H1 (cell line): ENCODE measurements around the gene TSPAN4. TPM values are rescaled to one million over a fixed set of nuclear protein-coding genes. Genes with fewer than 3 reads are reported as not detected.

Experiments
- CTCF ChIA-PET: fragments of 300-600 bp; sonication (Branson Sonifier 250); formaldehyde crosslinking; loops from one replicate; lab custom pipeline; 2021; ENCODE audit not compliant: partially characterized antibody; lab: Charles Lee
- POLR2A ChIA-PET: fragments of 300-600 bp; sonication (Branson Sonifier 250); formaldehyde crosslinking; loops from one replicate; lab custom pipeline; 2021; ENCODE audit warnings: inconsistent platforms; ENCODE audit not compliant: partially characterized antibody; lab: Charles Lee
- DNase-seq, 2 experiments: peaks; one replicate each; pipeline versions ENCODE4 v3.0.0 to v3.0.0-alpha.2; 2010 to 2022; ENCODE audit warnings: low spot score in 2 of 2, low read depth in 1 of 2, mixed read lengths in 1 of 2
- FAIRE-seq: peaks from 2 replicates; lab custom pipeline; 2011; peaks lifted over from hg19 to GRCh38; lab: Jason Lieb, UNC
- H2AFZ ChIP-seq: 2 replicates; pipeline ENCODE4 v1.8.1; 2012; ENCODE audit warnings: low read length, inconsistent platforms
- H2AK5ac ChIP-seq: 2 replicates; pipeline ENCODE4 v1.6.1; 2013; ENCODE audit warnings: low read depth, low read length
- H2BK120ac ChIP-seq: replicated peaks from 2 replicates; pipeline ENCODE3; 2013; ENCODE audit warnings: low read depth, low read length, inconsistent platforms
- H2BK12ac ChIP-seq: 2 replicates; pipeline ENCODE4 v1.6.1; 2013; ENCODE audit warnings: low read depth, low read length
- H2BK15ac ChIP-seq: 2 replicates; pipeline ENCODE4 v1.6.1; 2013; ENCODE audit warnings: low read length
- H2BK20ac ChIP-seq: 2 replicates; pipeline ENCODE4 v1.6.1; 2013; ENCODE audit warnings: low read length
- H2BK5ac ChIP-seq: 2 replicates; pipeline ENCODE4 v1.6.1; 2013; ENCODE audit warnings: low read depth, low read length
- H3K14ac ChIP-seq: 2 replicates; pipeline ENCODE4 v1.6.1; 2013; ENCODE audit warnings: inconsistent platforms; ENCODE audit not compliant: insufficient read length
- H3K18ac ChIP-seq: 2 replicates; pipeline ENCODE4 v1.6.1; 2013; ENCODE audit warnings: low read length; ENCODE audit errors: extremely low read depth
- H3K23ac ChIP-seq: 2 replicates; pipeline ENCODE4 v1.6.1; 2013; ENCODE audit warnings: inconsistent platforms; ENCODE audit not compliant: insufficient read length
- H3K23me2 ChIP-seq: 2 replicates; pipeline ENCODE4 v1.6.1; 2013; ENCODE audit warnings: low read depth, low read length
- H3K27ac ChIP-seq: 2 replicates; pipeline ENCODE4 v1.6.1; 2011; ENCODE audit warnings: low read depth, low read length, inconsistent platforms
- H3K27me3 ChIP-seq, 4 experiments: replicated peaks in 1 of 4; 1 replicate in 1 of 4; 2 replicates in 3 of 4; pipeline versions ENCODE4 v1.6.1 to v1.8.1; 2011 to 2013; ENCODE audit warnings: low read length in 3 of 4, mild to moderate bottlenecking in 3 of 4, inconsistent platforms in 2 of 4, mixed read lengths in 2 of 4, moderate library complexity in 1 of 4; ENCODE audit not compliant: control insufficient read depth in 3 of 4, insufficient read depth in 3 of 4; ENCODE audit errors: extremely low read depth in 1 of 4
- H3K36me3 ChIP-seq, 4 experiments: 2 replicates each; pipeline versions ENCODE4 v1.6.1 to v1.8.1; 2011 to 2013; ENCODE audit warnings: mild to moderate bottlenecking in 4 of 4, low read length in 3 of 4, moderate library complexity in 2 of 4, control low read depth in 1 of 4, inconsistent platforms in 1 of 4; ENCODE audit not compliant: insufficient read depth in 4 of 4, control insufficient read depth in 2 of 4
- H3K4ac ChIP-seq: replicated peaks from 2 replicates; pipeline ENCODE3; 2013; ENCODE audit warnings: low read length, low read depth, mixed read lengths, inconsistent platforms; ENCODE audit not compliant: insufficient read length
- H3K4me1 ChIP-seq, 4 experiments: replicated peaks in 1 of 4; 1 replicate in 1 of 4; 2 replicates in 3 of 4; pipeline versions ENCODE4 v1.6.1 to v1.8.1; 2011 to 2013; ENCODE audit warnings: low read length in 3 of 4, inconsistent platforms in 2 of 4, mixed read lengths in 1 of 4; ENCODE audit not compliant: insufficient read depth in 4 of 4, control insufficient read depth in 3 of 4
- H3K4me2 ChIP-seq, 2 experiments: 2 replicates each; pipeline versions ENCODE4 v1.6.1 to v1.8.1; 2011 to 2013; ENCODE audit warnings: low read depth in 2 of 2, low read length in 2 of 2, control low read depth in 1 of 2, inconsistent platforms in 1 of 2, mild to moderate bottlenecking in 1 of 2; ENCODE audit not compliant: insufficient read depth in 1 of 2
- H3K4me3 ChIP-seq, 4 experiments: fragments of 200-600, 300-600 bp in 1 of 4; sonication (generic), shearing (Covaris generic), sonication (Bioruptor Twin) in 1 of 4; 2 replicates each; pipeline versions ENCODE4 v1.5.1 to v1.8.1; 2011 to 2016; ENCODE audit warnings: low read length in 4 of 4, low read depth in 3 of 4, control low read depth in 2 of 4, inconsistent platforms in 2 of 4, mild to moderate bottlenecking in 2 of 4, mixed read lengths in 1 of 4, moderate library complexity in 1 of 4; ENCODE audit not compliant: insufficient read depth in 2 of 4; ENCODE audit errors: extremely low read depth in 1 of 4
- H3K56ac ChIP-seq: replicated peaks from 2 replicates; pipeline ENCODE3; 2013; ENCODE audit warnings: low read depth, mild to moderate bottlenecking, mixed read lengths, low read length, inconsistent platforms; ENCODE audit not compliant: insufficient read length
- H3K79me1 ChIP-seq: 2 replicates; pipeline ENCODE4 v1.6.1; 2013; ENCODE audit warnings: low read depth, low read length, control low read depth
- H3K79me2 ChIP-seq, 2 experiments: 2 replicates each; pipeline versions ENCODE4 v1.6.1 to v1.8.1; 2012 to 2013; ENCODE audit warnings: low read length in 2 of 2, mild to moderate bottlenecking in 2 of 2, inconsistent platforms in 1 of 2; ENCODE audit not compliant: insufficient read depth in 2 of 2, control insufficient read depth in 1 of 2
- H3K9ac ChIP-seq, 4 experiments: replicated peaks in 1 of 4; 1 replicate in 1 of 4; 2 replicates in 3 of 4; pipeline versions ENCODE4 v1.6.1 to v1.8.1; 2011 to 2013; ENCODE audit warnings: low read depth in 3 of 4, low read length in 3 of 4, control low read depth in 2 of 4, mild to moderate bottlenecking in 2 of 4, moderate library complexity in 2 of 4, inconsistent platforms in 1 of 4; ENCODE audit errors: extremely low read depth in 1 of 4
- H3K9me3 ChIP-seq, 2 experiments: 2 replicates each; pipeline versions ENCODE4 v1.6.1 to v1.8.1; 2012 to 2013; ENCODE audit warnings: mild to moderate bottlenecking in 2 of 2, moderate library complexity in 2 of 2, control low read depth in 1 of 2, inconsistent platforms in 1 of 2, low read depth in 1 of 2, low read length in 1 of 2, mixed read lengths in 1 of 2; ENCODE audit not compliant: insufficient read depth in 2 of 2
- H4K20me1 ChIP-seq, 2 experiments: replicated peaks in 1 of 2; 2 replicates each; pipeline versions ENCODE3 to v1.8.1; 2011 to 2013; ENCODE audit warnings: inconsistent platforms in 2 of 2, low read length in 2 of 2, mild to moderate bottlenecking in 1 of 2; ENCODE audit not compliant: insufficient read depth in 2 of 2, control insufficient read depth in 1 of 2
- H4K5ac ChIP-seq: 2 replicates; pipeline ENCODE4 v1.6.1; 2013; ENCODE audit warnings: low read length, low read depth, mixed read lengths, inconsistent platforms; ENCODE audit not compliant: insufficient read length
- H4K8ac ChIP-seq: 2 replicates; pipeline ENCODE4 v1.8.0; 2013; ENCODE audit warnings: mild to moderate bottlenecking, moderate library complexity, low read length, inconsistent platforms; ENCODE audit not compliant: insufficient read depth; ENCODE audit errors: extremely low read depth
- H4K91ac ChIP-seq: replicated peaks from 2 replicates; pipeline ENCODE3; 2013; ENCODE audit warnings: low read length, mixed read lengths, inconsistent platforms; ENCODE audit not compliant: insufficient read length
- BCL11A ChIP-seq, 2 experiments: IDR thresholded peaks; one replicate each; pipeline ENCODE4 v1.6.1; 2011; ENCODE audit warnings: low read depth in 2 of 2, low read length in 2 of 2, mild to moderate bottlenecking in 2 of 2
- CTBP2 ChIP-seq: IDR thresholded peaks from 2 replicates; pipeline ENCODE4 v1.7.0; 2011; ENCODE audit warnings: borderline replicate concordance, mild to moderate bottlenecking, moderate library complexity, mixed read lengths, low read length; ENCODE audit not compliant: insufficient read depth, insufficient read length
- HDAC6 ChIP-seq: IDR thresholded peaks from one replicate; pipeline ENCODE4 v1.7.1; 2012; ENCODE audit warnings: low read depth, mild to moderate bottlenecking, inconsistent platforms, low read length, moderate library complexity
- KDM4A ChIP-seq: IDR thresholded peaks from one replicate; pipeline ENCODE4 v1.7.1; 2012; ENCODE audit warnings: low read depth, mild to moderate bottlenecking, moderate library complexity, low read length, inconsistent platforms; ENCODE audit not compliant: severe bottlenecking
- NRF1 ChIP-seq: IDR thresholded peaks from 2 replicates; pipeline ENCODE4 v1.6.1; 2011; ENCODE audit warnings: mild to moderate bottlenecking, low read depth, low read length, improper control_type of control experiment
- SIN3A ChIP-seq, 2 experiments: IDR thresholded peaks in 1 of 2; conservative IDR thresholded peaks in 1 of 2; 2 replicates each; pipeline ENCODE4 v1.6.1; 2011 to 2012; ENCODE audit warnings: low read length in 2 of 2, improper control_type of control experiment in 1 of 2, low read depth in 1 of 2, mild to moderate bottlenecking in 1 of 2
- SIRT6 ChIP-seq: IDR thresholded peaks from one replicate; pipeline ENCODE4 v1.7.1; 2012; ENCODE audit warnings: low read length, inconsistent platforms
- SIX5 ChIP-seq: IDR thresholded peaks from 2 replicates; pipeline ENCODE4 v1.6.1; 2011; ENCODE audit warnings: mild to moderate bottlenecking, low read depth, low read length
- TCF12 ChIP-seq: IDR thresholded peaks from 2 replicates; pipeline ENCODE4 v1.6.1; 2011; ENCODE audit warnings: low read depth, mild to moderate bottlenecking, low read length
- USF2 ChIP-seq: IDR thresholded peaks from 2 replicates; pipeline ENCODE4 v1.6.1; 2011; ENCODE audit warnings: low read length, improper control_type of control experiment
- WGBS, 2 experiments: shearing (Covaris generic) in 1 of 2; methylation state at CpG; one replicate each; pipeline versions ENCODE4 v1.1.6 to v1.1.7; 2013 to 2015; ENCODE audit warnings: low lambda C conversion rate in 2 of 2, mixed read lengths in 2 of 2, inconsistent platforms in 1 of 2, low coverage in 1 of 2, missing lambda C conversion rate in 1 of 2; ENCODE audit not compliant: insufficient replicate concordance in 2 of 2, insufficient coverage in 1 of 2, insufficient read length in 1 of 2; ENCODE audit errors: extremely low coverage in 1 of 2, missing lambda C conversion rate in 1 of 2; 5-methylcytosine and 5-hydroxymethylcytosine counted together
- polyA plus RNA-seq, 7 experiments: library from polyadenylated mRNA; depleted of rRNA in 3 of 7; stranded (reverse) in 5 of 7; unstranded in 2 of 7; fragments of >200 nt in 5 of 7; fragments of 200-250 nt in 2 of 7; gene quantifications; 1 replicate in 5 of 7; 2 replicates in 1 of 7; 4 replicates in 1 of 7; pipeline versions ENCODE4 v1.2.1 to v1.2.3, GENCODE V29; 2011 to 2013; ENCODE audit warnings: missing spikeins in 2 of 7, mixed read lengths in 2 of 7
- total RNA-seq: library from RNA; stranded (reverse); fragmentation: NEBNext Ultra II Directional; extraction: Animal tissue kit (Norgen Biotek cat#: 25700); gene quantifications from 2 replicates; pipeline ENCODE4 v1.2.1, GENCODE V29; 2021
- TF ChIP-seq, protein P1 (sequence below): IDR thresholded peaks from 2 replicates; pipeline ENCODE4 v1.6.1; 2012; ENCODE audit warnings: inconsistent platforms

TSPAN4 gene
- total and polyA plus RNA-seq, 2 of the 8 experiments (the other 6 are each of a cell fraction or from before 2014, with no cell fraction given), result 74.1 to 145 TPM

- 0 out of 2 replicates have a peak overlapping the region, but pooled peaks have one; percentile 72 for H2BK20ac ChIP-seq
- H3K36me3 ChIP-seq, result no peaks in the 10 kb centered on the region
- H2AK5ac ChIP-seq, result no peak overlapping the region
- no peak overlapping the region for H2BK120ac ChIP-seq
- DNase-seq, result no peak
- no peak for FAIRE-seq
- no peak overlapping the region for H4K91ac ChIP-seq
- H2BK12ac ChIP-seq, result no peak overlapping the region
- no peak overlapping the region for H3K14ac ChIP-seq
- no peak overlapping the region for H3K4me3 ChIP-seq
- no peak overlapping the region for H3K18ac ChIP-seq
- H4K8ac ChIP-seq, result no peak overlapping the region
- H3K23me2 ChIP-seq, result peaks cover 15% of the 10 kb centered on the region
- 93% methylated on average over 12 of the region's 14 CpGs; no CpG with 5 or more reads in 1 of the 2 experiments for WGBS, 2 experiments
- H3K9ac ChIP-seq, result no peak overlapping the region
- H3K79me2 ChIP-seq, result peaks cover 0 to 31% of the 10 kb centered on the region in 2 experiments; a peak in 3 of 4 replicates
- H4K5ac ChIP-seq, result no peak overlapping the region
- peaks cover 0 to 14% (median 6%) of the 10 kb centered on the region in 4 experiments; a peak in 6 of 7 replicates for H3K4me1 ChIP-seq
- H3K79me1 ChIP-seq, result peaks cover 22% of the 10 kb centered on the region
- no peak overlapping the region for H3K56ac ChIP-seq
- no peak overlapping the region for H3K23ac ChIP-seq
- H3K4me2 ChIP-seq, result peak overlapping the region in 1 of 2 experiments; percentile 74; a peak in 1 of 4 replicates
- no peaks in the 10 kb centered on the region for H3K27me3 ChIP-seq
- no peak overlapping the region for H2BK5ac ChIP-seq
- ChIA-PET POLR2A (interaction anchor here (0.6 to 1.8 kb wide), 8 partner anchors 9 to 68 kb away, joined by 3 to 7 read pairs (median 3); no protein-coding TSS in a partner anchor), CTCF (interaction anchor here (0.9 to 1.6 kb wide), 6 partner anchors 10 to 139 kb away, joined by 3 to 7 read pairs (median 4); no protein-coding TSS in a partner anchor)
- H3K27ac ChIP-seq, result no peak overlapping the region
- H2AFZ ChIP-seq, result no peak overlapping the region
- no peaks in the 10 kb centered on the region for H3K9me3 ChIP-seq
- H4K20me1 ChIP-seq, result peaks cover 0 to 5% of the 10 kb centered on the region in 2 experiments
- no peak overlapping the region for H2BK15ac ChIP-seq
- H3K4ac ChIP-seq, result no peak overlapping the region
- TF ChIP-seq SIRT6 (no peak), HDAC6 (no peak), SIN3A (conservative IDR thresholded peaks at IDR 0.05 in 1 of 2, IDR thresholded peaks at IDR 0.05 in 1 of 2; ENCODE audit: low read depth in 1 of 2, low read length in 2 of 2) (no peak), CTBP2 (no peak), SIX5 (no peak), USF2 (no peak), TCF12 (no peak), KDM4A (no peak), NRF1 (no peak), BCL11A (IDR thresholded peaks at IDR 0.05; ENCODE audit: low read depth in 2 of 2, low read length in 2 of 2) (no peak)
- TF ChIP-seq, protein P1, sequence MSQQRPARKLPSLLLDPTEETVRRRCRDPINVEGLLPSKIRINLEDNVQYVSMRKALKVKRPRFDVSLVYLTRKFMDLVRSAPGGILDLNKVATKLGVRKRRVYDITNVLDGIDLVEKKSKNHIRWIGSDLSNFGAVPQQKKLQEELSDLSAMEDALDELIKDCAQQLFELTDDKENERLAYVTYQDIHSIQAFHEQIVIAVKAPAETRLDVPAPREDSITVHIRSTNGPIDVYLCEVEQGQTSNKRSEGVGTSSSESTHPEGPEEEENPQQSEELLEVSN, result no peak
These were observed 69.6 kb downstream of the TSPAN4 start for GRCh38 chr11:912266-912665.
